Islet of Langerhans (tissue), 1 donor: ENCODE measurements around the gene HMCN2.
"Not testable (repeated sequence)": the region's sequence is repeated elsewhere in the genome, so short reads cannot be mapped to it uniquely, and the experiment has no call there.

Experiments used
- FAIRE-seq: peaks from one replicate; lab custom pipeline; 2011; peaks lifted over from hg19 to GRCh38; lab: Jason Lieb, UNC

HMCN2 gene

DNA sequence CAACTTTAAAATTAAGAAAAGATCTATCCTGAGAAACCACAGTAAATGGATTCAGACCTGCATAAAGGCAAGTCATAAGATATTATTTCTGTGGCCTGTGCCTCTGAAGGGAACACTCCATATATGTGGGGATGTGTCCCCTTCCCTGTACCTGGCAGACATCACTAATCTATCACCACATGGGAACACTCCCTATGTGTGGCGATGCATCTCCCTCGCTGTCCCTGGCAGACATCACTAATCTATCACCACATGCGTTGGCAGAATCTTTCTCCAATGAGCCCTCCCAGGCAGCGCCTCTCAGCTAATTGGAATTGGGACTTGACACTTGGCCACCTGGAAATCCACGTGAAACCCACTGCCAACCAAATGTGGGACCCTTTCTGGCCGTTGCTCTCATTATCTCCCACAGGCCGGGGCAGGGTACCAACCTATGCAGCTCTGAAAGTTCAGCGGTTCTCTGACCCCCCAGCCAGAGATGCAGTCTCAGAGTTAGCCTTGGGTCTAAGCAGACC, 154.0 kb downstream of the HMCN2 start:
- no peak for FAIRE-seq

DNA sequence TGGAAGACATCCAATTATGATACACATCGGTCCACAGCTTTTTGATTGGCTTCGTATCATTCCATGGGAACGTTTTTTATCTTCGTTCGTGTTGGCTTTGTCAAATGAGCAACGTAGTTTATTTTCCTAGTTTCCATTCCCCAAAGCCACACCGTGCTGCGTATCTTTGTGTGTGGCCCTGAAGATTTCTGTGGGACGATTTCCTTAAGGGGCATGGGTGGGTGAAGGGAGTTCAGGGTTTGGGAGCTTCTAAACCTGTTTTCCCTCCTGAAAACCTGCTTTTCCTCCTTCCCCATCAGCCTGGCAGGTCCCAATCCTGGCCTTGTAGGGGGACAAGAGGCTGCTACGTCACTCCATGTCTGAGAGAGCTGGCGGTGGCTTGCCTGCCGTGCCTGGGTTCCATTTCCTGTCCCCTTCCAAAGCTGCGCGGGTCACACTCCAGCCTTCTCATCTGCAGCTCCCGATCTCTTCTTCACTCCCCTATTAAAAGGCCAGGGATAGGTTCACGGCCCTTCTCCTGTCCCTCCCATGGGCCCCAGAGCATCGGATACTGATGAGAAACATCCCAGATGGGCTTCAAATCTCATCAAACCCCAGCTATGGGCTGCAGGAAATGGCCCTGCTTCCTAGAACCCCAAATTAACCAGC, 155.7 kb downstream of the HMCN2 start:
- FAIRE-seq = no peak

DNA sequence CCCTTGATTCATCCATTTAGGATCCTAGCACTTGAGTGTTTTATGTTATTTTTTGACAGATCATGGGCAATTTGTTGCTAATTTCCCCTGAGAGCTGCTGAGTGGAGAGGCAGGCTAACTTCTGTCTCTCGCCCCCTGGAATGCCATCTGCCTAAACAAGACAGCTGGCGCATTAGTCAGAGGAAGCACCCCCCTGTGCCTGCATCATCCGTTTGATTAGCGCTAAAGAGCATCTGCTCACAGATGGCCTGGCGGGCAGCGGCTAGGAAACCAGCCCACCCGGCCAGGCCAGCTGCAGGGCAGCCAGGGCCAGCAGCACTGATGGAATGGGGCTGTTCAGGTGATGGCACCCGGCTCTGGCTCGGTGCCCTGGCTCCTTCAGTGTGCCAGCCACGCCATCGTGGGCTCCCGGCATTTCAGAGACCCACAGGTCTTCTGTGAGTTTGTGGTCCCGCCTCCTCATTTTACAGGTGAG, 156.3 kb downstream of the HMCN2 start:
- FAIRE-seq = no peak

DNA sequence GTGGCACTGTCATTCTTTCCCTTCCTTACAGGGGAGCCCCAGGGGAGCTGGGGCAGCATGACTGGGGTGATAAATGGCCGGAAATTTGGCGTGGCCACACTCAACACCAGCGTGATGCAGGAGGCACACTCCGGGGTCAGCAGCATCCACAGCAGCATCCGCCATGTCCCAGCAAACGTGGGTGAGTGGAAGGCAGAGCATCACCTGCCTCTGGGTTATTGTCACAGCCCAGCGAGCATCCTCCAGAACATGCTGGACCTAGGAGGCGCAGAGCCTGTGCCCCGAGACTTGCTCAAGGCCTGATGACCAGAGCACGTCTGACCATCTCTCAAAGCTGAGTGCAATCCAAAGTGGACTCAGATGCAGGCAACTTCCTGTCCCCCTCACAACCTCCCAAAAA, 157.0 kb downstream of the HMCN2 start:
- FAIRE-seq = no peak

DNA sequence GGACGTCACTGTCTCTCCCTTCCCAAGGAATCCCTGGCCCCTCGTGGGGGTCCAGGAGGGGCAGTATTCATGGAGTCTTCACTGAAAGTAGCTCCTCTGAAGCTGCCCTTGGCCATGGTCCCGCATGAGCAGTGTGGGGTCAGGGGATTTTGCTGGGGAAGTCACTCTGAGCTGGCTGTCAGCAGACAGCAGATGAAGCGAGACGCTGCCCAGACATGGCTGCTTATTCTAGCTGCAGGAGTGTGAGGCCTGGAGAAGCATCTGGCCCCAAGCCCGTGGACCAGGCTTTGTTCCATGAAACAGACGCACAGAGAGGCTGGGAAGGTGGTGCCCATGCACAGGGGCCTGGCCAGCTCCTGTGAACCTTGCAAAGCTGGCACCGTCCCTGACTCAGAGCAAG, 157.7 kb downstream of the HMCN2 start:
- no peak for FAIRE-seq

DNA sequence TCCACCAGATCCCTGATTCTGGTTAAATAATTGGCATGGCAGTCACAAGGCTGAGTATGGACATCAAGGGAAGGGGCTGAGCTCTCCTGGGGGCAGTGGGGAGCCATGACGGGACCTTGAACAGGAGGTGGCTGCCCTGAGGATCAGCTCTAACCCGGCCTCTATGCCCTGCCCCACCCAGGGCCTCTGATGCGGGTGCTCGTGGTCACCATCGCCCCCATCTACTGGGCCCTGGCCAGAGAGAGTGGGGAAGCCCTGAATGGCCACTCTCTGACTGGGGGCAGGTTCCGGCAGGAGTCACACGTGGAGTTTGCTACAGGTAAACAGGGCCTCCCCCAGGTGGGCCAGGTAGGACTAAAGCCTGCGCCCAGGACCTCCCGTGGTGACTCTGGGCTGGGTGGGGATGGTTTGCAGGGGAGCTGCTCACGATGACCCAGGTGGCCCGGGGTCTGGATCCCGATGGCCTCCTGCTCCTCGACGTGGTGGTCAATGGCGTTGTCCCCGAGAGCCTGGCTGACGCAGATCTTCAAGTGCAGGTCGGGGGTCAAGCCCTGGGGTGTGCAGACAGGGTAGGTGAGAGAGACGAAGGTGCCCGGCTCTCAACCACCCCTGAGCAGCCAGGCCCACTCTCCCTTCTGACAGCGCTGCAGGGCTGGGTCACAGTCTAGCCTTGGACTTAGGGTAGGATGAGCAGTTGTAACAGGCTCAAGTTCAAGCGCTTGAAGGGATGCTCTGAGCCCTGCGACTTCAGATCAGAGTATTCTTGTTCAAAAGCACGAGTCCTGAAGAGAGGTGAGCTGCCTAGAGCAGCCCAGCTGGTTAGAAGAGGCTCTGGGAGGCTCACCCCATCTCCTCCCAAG, 159.3 kb downstream of the HMCN2 start:
- FAIRE-seq = no peak

DNA sequence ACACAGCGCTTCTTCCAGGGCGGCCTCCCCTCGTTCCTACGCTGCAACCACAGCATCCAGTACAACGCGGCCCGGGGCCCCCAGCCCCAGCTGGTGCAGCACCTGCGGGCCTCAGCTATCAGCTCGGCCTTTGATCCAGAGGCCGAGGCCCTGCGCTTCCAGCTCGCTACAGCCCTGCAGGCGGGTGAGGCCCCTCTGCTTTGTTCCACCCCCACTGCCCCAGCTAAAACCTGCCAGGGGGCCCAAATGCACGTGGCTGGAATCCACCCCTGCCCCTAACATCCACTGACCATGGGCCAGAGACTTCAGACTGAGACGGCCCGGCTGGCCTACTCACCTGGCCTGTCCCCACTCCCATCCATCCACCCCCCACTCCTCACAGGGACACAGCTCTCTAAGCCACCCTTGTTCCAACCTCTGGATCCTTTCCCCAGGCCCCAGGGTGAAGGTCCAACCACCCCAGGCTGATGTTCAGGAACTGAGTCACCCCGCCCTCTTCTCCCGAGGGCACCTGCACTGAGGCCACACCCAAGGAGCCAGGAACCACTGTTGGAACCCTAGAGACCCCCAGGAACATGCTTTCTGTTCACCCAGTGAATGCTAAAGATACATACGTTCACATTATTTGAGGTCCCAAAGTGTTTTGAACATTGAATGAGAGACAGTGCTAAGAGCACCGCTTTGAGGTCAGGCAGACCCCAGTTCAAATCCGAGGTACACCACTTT, 160.3 kb downstream of the HMCN2 start:
- FAIRE-seq = no peak

DNA sequence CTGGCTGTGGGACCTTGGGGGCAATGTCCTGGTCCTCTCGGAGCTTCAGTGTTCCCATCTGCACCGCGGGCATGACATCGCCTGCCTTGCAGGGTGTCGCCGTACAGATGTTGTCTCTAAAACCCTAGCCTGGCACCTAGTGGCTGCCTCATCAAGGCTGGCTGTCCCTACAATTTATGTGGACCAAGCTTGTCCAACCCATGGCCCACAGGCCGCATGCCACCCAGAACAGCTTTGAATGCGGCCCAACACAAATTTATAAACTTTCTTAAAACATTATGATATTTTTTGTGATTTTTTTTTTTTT, 160.9 kb downstream of the HMCN2 start:
- FAIRE-seq = no peak

DNA sequence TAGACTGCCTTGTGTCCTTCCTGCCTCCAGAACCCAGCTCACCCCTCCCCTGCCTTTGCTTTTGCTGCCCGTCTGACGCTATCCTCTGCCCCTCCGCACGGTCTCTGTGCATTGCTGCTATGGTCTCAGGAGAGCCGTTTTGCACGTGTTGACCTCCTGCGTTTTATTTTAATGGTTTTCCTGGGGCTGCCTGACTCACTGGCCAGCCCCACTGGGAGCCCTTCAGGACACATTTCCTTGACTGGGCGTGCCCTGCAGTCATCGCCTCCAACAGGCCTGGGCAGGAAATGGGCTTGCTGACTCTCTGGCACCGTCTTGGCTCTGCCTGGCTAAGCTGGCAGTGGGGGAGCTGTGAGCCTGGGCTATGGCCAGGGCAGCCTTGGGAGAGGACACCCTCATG, 161.3 kb downstream of the HMCN2 start:
- no peak for FAIRE-seq

DNA sequence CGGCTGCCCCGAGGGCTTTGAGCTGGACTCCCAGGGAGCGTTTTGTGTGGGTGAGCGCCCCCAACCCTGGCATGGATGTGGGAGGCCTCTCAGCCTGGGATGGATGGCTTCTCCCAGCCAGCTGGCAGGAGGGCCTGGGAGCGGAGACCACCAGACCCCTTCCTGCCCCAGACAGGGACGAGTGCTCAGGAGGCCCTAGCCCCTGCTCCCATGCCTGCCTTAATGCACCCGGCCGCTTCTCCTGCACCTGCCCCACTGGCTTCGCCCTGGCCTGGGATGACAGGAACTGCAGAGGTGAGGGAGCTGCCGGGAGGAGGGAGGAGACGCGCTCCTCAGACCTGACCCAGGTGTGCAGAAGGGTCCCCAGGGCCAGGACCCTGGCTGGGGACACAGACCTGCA, 161.8 kb downstream of the HMCN2 start:
- no peak for FAIRE-seq

DNA sequence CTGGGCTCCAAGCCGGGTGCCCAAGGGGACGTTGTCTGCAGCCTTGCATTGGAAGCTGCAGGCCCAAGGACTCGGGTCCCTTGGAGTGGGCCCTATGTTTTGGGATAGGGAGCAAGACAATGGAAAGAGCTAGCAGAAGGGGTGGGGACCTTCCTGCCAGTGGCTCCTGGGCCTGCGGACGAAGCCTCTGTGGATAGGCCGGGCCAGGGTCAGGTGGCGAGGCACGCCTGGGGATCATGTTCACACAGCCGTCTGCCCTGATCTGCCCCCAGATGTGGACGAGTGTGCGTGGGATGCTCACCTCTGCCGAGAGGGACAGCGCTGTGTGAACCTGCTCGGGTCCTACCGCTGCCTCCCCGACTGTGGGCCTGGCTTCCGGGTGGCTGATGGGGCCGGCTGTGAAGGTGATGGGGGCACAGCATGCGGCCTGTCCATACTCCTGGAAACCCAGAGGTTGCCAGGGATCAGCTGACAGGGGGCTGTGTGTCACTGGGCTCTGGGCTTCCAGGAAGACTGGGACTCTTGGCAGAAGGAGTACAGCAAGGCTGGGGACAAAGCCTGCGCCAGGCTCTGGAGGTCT, 162.6 kb downstream of the HMCN2 start:
- no peak for FAIRE-seq

DNA sequence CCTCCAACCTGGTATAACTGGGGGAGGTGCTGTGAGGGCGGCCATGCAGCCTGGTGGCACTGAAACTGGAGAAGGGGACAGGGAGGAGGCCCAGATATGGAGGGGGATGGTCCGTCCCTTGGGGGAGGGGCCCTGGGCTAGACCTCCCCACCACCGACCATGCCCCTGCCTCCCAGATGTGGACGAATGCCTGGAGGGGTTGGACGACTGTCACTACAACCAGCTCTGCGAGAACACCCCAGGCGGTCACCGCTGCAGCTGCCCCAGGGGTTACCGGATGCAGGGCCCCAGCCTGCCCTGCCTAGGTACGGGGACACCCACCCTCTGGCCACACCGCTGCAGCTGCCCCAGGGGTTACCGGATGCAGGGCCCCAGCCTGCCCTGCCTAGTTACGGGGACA, 163.8 kb downstream of the HMCN2 start:
- FAIRE-seq = no peak

DNA sequence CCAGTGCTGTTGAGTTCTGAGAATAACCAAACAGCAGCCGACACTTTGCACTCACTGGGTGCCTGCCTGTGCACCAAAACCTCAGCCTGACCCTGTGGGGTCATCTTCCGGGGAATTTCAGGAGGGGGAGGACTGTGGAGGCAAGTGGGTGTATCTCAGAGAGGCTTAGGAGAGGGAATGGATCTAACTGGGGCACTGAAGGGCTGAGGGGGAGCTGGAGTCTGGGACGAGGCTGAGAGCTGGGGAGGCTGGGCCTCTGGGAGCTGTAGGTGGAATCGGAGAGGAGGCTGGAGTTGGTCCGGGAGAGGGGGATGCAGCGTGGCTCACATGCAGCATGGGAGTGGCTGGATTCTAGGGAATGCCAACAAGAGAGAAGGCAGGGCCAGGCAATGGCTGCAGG, 164.3 kb downstream of the HMCN2 start:
- no peak for FAIRE-seq

DNA sequence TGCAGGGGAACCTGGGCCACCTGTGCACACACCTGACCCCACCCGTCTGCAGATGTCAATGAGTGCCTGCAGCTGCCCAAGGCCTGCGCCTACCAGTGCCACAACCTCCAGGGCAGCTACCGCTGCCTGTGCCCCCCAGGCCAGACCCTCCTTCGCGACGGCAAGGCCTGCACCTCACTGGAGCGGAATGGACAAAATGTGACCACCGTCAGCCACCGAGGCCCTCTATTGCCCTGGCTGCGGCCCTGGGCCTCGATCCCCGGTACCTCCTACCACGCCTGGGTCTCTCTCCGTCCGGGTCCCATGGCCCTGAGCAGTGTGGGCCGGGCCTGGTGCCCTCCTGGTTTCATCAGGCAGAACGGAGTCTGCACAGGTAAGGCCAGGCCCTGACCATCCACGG, 164.7 kb downstream of the HMCN2 start:
- FAIRE-seq = no peak

DNA sequence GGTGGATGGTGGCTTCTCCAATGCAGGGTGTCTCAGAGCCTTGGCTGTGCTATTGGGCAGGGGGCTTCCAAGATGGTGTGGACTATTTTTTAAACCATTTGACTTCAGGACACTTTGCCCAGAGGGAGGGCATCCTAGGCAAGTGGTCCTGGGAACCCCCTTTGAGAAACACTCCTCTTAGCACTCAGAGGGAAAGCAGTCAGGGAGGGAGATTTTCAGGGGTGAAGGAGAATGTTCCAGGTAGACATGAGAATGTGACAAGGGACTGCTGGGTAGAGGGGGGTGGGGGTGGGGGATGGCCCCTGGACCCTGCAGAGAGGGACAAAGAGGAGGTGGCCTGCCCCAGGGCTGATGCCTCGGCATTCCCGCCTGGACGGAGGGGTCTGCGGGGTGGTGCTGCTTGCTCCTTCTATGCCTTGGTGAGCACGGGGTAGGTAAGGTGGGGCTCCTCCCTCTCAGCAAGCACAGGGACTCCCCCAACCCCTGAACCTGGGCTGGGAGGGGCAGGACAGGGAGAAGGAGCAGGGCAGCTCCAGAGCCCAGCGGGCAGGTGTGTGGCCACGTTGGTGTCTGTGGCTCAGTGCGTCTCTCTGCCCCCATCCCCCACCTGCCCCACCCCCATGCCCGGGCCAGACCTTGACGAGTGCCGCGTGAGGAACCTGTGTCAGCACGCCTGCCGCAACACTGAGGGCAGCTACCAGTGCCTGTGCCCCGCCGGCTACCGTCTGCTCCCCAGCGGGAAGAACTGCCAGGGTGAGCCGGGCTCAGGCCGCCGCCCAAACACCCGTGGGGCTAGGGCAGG, 165.4 kb downstream of the HMCN2 start:
- no peak for FAIRE-seq

DNA sequence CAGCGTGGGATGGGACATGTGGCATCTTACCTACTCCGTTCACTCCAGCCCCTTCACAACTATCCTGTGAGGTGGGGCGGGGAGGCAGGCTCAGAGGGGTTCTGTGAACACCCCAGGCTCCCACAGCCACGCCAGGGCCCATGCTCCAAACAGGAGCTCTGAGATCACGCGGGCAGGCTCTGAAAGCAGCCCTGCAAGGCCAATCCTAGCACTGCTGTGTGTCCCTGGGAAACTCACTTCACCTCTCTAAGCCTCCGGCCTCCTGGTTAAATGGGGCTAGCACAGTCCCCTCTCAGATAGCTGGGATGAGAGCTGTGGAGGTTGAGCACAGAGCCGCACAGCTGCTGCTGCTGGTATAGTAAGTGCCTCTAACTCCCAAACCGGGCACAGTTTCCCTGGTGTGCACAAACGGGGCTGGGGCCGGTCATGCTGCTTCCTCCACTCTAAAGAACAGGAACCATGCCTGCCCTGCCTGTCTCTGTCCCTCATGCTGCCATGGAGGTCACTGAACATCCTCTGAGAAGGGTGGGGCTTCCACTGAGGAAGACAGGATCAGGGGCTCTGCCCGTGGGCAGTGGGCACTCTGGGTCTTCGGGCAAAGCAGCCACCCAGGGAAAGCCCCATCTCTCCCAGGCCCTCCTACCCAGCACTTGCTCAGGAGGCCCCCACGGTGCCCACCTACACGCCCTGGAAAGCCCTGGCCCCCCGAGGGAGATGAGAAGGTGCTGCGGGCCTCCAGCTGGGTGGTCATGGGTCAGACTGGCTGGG, 166.2 kb downstream of the HMCN2 start:
- FAIRE-seq = no peak

DNA sequence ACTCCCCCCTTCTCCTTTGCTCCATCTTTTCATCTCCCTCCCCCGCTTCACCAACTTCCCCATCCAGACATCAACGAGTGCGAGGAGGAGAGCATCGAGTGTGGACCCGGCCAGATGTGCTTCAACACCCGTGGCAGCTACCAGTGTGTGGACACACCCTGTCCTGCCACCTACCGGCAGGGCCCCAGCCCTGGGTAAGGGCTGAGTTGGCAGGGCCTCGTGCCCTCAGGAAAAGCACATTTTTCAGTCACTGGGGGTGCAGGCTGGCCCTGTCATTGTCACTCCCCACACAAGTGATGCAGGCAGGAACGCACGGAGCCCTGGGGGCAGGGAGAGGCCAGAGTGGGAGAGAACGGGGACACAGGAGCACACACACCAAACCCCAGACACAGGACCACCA, 166.8 kb downstream of the HMCN2 start:
- no peak for FAIRE-seq

DNA sequence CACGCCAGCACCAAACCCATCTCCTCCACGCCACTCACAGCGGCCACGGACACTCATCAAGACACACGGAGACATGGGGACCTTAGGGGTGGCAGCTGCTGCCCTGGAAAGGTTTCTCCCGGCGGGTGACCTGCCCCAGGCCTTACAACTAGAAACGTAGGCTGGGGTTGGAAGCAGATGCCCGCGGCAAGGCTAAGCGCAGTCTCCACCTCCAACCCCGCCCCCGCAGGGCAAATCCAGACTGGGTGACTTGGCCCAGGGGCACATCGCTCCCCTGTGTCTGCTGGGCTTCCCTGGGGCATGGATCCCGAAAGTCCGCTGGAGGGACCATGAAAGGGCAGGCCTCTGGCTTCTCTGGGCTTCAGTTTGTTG, 167.2 kb downstream of the HMCN2 start:
- no peak for FAIRE-seq

DNA sequence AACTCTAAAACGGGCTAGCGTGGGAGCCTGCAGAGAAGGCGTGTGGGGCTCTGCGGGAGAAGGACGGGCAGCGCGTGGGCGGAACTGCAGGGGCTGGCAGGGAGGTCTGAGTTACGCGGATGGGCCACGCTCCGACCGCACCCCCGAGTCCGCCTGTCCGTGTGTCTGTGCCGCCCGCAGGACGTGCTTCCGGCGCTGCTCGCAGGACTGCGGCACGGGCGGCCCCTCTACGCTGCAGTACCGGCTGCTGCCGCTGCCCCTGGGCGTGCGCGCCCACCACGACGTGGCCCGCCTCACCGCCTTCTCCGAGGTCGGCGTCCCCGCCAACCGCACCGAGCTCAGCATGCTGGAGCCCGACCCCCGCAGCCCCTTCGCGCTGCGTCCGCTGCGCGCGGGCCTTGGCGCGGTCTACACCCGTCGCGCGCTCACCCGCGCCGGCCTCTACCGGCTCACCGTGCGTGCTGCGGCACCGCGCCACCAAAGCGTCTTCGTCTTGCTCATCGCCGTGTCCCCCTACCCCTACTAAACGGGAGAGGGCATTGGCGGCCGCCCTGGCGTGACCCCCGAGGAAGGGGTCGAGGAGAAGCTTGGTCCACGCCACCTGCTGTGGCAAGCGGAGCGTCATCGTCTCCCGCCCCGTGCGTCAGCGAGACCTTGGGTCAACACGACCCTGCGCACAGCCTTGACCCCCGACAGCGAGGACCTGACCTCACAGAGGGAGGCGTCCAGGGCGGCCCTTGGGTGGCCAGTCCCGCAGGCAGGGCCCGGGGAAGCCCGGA, 167.8 kb downstream of the HMCN2 start:
- FAIRE-seq = no peak

DNA sequence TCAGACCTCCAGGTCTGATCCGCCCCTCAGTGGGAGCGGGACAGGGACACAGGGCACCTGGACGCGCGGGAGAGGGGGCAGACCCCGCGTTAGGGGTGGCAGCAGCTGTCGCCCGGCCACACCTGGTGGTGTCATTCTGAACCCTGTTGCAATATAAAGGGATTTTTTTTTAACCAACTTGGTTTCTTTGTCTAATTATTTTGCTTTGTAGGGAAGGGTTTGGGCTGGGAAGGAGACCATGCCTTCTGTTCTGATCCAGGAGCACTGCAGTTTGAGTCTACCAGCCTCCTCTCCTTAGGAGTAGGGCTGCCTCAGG, 168.3 kb downstream of the HMCN2 start:
- FAIRE-seq = no peak

DNA sequence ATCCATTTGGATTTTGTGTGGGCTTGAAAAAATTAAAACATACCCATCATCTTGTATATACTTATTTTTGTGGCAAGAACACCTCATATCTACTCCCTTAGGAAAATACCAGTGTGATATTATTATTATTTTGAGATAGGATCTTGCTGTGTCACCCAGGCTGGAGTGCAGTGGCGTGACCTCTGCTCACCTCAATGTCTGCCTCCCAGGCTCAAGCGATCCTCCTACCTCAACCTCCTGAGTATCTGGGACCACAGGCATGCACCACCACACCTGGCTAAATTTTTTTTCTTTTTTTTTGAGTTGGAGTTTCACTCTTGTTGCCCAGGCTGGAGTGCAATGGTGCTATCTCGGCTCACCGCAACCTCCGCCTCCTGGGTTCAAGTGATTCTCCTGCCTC, 169.1 kb downstream of the HMCN2 start:
- not testable (repeated sequence) for FAIRE-seq
